Caki2 (cell line): ENCODE data around the gene EPS15. TPM values are rescaled to one million over a fixed set of nuclear protein-coding genes. Genes with fewer than 3 reads are reported as not detected.
A peak's percentile ranks its signal among the peaks of the same experiment; 100 is the strongest.
"Not testable (repeated sequence)": the region's sequence is repeated elsewhere in the genome, so short reads cannot be mapped to it uniquely, and the experiment has no call there.

Experiments used
- DNase-seq: peaks from one replicate; pipeline ENCODE4 v3.0.0-alpha.2; 2015; ENCODE audit warnings: low read depth
- in situ Hi-C: cut with HindIII; loops from 2 replicates; pipeline ENCODE4 v1.10.0; 2016; ENCODE audit warnings: low sequenced_read_pairs, low pct_unique_long_range_greater_than_20kb, mixed read lengths
- total RNA-seq: library from RNA; depleted of rRNA; stranded (reverse); fragments of >200 nt; shearing (Covaris generic); gene quantifications from 2 replicates; pipeline ENCODE4 v1.2.3, GENCODE V29; 2014; ENCODE audit warnings: low replicate concordance; rRNA removed

EPS15 gene
- 7.6 and 8.7 TPM in 2 replicates for total RNA-seq

GRCh38 chr1:51519048-51519864 is at the start of gene EPS15:
TSS of gene EPS15 (minus strand) at chr1:51519266. CDS start at chr1:51519231, 35 bp downstream.
- DNase-seq = peak; percentile 80
- in situ Hi-C loops = no loop called here

- no peak for DNase-seq
These were observed 49.3 kb upstream of the EPS15 start for GRCh38 chr1:51568231-51568935.

GRCh38 chr1:51567653-51568052 is 48.6 kb upstream of the EPS15 start:
- DNase-seq = peak; percentile 18
- in situ Hi-C loops = no loop called here

More at GRCh38 chr1:51568231-51568935, 49.3 kb upstream of the EPS15 start:
- in situ Hi-C loops = no loop called here

DNA sequence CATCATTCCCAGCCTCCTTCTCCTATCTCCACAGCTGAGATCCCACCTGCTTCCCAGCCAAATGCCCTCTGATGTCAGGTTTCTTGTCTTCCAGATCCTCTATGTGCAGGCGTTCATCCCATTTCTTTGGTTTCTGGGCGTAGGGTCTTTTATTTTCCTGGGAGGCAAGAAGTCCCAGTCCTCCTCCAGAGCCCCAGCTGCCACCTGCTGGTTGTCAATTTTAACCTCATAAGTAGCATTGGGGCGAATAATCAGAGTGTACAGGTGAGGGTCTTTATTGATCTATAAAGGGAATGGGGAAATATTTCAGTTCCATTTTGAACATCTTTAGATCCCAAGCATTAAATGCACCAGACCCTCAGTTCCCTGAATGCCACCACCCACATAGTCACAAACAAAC is 47.2 kb upstream of the EPS15 start:
- no peak for DNase-seq
- in situ Hi-C loops = no loop called here

GRCh38 chr1:51565009-51565408 is 45.9 kb upstream of the EPS15 start:
- in situ Hi-C loops = no loop called here
- DNase-seq = no peak

- DNase-seq = peak; percentile 39
- in situ Hi-C loops = no loop called here
These were observed 45.1 kb upstream of the EPS15 start for GRCh38 chr1:51564124-51564523.

GRCh38 chr1:51561702-51562101 is 42.6 kb upstream of the EPS15 start:
- no peak for DNase-seq
- in situ Hi-C loops = no loop called here

GRCh38 chr1:51560895-51561294 is 41.8 kb upstream of the EPS15 start:
- in situ Hi-C loops, DNase-seq: not testable (repeated sequence)

DNA sequence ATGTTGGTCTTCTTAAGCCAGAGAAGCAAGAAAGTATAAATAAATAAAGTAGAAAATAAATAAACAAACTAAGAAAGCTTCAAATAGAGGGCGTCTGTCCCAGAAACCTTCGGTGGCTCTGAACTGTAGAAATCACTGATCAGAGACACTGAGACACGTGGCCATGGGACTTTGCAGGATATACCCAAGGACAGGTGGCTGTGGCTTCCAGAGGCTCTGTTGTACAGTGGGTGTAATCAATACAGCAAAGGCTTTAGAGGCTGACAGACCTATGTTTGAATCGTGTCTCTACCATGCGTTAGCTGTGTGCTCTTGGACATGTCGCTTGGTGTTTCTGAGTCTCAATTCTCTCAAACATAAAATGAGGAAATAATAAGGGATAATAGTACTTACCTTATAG is 41.0 kb upstream of the EPS15 start:
- in situ Hi-C loops = no loop called here
- DNase-seq = no peak

DNA sequence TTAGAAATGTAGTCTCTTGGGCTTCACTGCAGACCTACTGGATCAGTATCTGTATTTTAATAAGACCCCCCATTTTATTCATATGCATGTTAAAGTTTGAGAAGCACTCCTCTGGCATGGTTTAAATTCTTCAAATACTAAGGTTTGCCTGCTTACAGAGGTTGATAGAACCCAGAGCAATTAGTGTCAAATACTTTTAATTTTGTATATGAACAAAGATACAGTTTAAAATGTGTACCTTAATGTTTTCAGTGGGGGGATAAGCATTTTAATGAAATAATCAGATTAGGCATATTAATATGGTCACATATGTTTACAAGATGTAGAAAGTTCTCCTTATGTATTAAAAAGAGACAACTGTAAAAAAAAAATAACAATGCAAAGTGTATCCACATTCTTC is 40.4 kb upstream of the EPS15 start:
- in situ Hi-C loops = no loop called here
- DNase-seq = no peak

DNA sequence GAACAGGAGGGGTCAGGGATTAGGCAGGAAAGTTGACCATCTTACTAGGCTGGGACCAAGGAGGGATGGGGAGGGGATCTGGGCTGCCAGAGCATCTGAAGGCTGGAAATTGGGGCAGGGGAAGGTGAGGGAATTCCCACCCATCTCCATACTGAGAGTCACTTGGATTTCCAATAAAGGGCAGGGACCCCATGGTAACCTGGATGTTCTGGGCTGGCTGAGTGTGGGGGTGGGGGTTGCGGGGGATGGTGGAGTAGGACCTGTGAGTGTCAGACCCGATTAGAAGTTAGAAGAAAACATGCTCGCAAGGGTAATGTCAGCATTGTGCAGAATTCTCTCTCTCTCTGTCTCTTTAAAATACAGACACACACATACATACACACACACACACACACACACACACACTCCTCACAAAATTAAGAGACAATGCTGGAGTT is 40.0 kb upstream of the EPS15 start:
- DNase-seq = no peak
- in situ Hi-C loops = no loop called here

GRCh38 chr1:51558375-51558924 is 39.4 kb upstream of the EPS15 start:
- DNase-seq = peak; percentile 55
- in situ Hi-C loops = no loop called here

DNA sequence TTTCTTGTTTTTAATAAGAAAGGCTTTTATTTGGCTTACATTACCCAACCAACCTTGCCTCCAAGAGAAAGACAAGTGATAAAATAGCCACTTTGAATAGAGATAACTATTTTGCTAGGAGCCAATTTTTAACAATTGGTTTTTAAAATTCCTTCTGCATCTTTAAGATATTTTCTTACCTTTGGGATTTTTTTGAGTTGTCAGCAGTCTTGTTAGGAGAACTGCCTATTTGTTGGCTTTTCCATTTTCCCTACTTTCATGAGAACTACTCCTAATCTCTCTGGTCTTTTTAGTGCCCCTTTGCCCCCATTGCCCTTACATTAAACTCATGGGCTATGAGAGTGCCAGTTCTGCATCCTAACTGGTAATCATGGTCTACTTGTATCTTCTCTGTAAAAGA is 38.1 kb upstream of the EPS15 start:
- DNase-seq = no peak
- in situ Hi-C loops = no loop called here

GRCh38 chr1:51555866-51556619 is 37.0 kb upstream of the EPS15 start:
- in situ Hi-C loops = no loop called here
- DNase-seq = no peak

DNA sequence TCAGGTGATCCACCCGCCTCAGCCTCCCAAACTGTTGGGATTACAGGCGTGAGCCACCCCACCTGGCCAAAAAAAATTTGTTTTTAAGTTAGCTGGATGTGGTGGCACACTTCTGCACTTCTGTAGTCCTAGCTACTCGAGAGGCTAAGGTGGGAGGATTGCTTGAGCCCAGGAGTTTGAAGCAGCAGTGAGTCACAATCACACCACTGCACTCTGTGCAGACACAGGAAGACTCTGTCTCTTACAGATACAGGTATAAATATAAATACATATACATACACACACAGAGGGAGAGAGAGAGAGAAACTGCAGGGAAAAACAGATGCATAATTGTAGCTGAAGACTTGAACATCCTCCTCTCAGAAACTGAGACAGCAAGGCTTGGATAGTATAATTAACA is 34.8 kb upstream of the EPS15 start:
- DNase-seq = no peak
- in situ Hi-C loops = no loop called here

- in situ Hi-C loops = no loop called here
These were observed 34.1 kb upstream of the EPS15 start for GRCh38 chr1:51552929-51553807.

DNA sequence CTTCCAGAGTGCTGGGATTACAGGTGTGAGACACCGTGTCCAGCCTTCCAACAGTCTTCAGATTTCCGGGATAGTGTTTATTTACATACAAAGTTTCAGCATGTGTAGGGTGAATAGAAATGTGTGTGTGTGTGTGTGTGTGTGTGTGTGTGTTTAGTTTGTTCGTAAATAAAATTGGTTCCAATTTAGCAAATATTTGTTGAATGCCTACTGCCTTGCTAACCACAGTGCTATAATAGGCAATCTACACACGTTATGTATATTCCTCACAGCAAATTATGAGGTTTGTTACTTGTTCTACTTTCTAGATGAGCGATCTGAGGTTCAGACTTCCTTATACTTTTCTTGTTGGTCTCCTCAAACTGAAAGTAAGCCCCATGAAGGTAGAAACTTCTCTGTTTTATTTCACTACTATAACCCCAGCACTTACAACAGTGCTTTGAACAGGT is 32.8 kb upstream of the EPS15 start:
- in situ Hi-C loops = no loop called here
- DNase-seq = no peak

More at GRCh38 chr1:51552929-51553807, 34.1 kb upstream of the EPS15 start:
- no peak for DNase-seq
